ENCODE measurements around the gene SEMA3A. TPM values are rescaled to one million over a fixed set of nuclear protein-coding genes. Genes with fewer than 3 reads are reported as not detected.
"Not testable (repeated sequence)": the region's sequence is repeated elsewhere in the genome, so short reads cannot be mapped to it uniquely, and the experiment has no call there.

Gene SEMA3A
- total RNA-seq, 1 experiment from 2014 or later, result 32.2 TPM

GRCh38 chr7:84055904-84056605 lies 138.5 kb downstream of the SEMA3A start:
- Mint-ChIP-seq H3K36me3 (peaks cover 5% of the 10 kb centered on the region; the same call in 1 of the 2 replicates), H3K27me3 (ENCODE audit: low read depth) (no peaks in the 10 kb centered on the region), H3K27ac (peak overlapping the region; percentile 97; the same call in 1 of the 2 replicates), H3K4me3 (peak overlapping the region; percentile 80), H3K9me3 (no peaks in the 10 kb centered on the region), H3K4me1 (peaks cover 41% of the 10 kb centered on the region)
- no peak for DNase-seq (ENCODE audit: low spot score)
- no peak for TF ChIP-seq ZNF512 (CRISPR knock-in tag; IDR thresholded peaks at IDR 0.05; ENCODE audit: borderline replicate concordance)
- no peak for TF ChIP-seq ZNF263 (CRISPR knock-in tag; IDR thresholded peaks at IDR 0.05; ENCODE audit: low read depth)
- TF ChIP-seq RELA (CRISPR knock-in tag; IDR thresholded peaks at IDR 0.05; ENCODE audit: borderline replicate concordance), result no peak
- no peak for TF ChIP-seq CREB1 (CRISPR knock-in tag; IDR thresholded peaks at IDR 0.05)
- no peak for TF ChIP-seq EMX1 (CRISPR knock-in tag; IDR thresholded peaks at IDR 0.05)
- TF ChIP-seq TEAD1 (CRISPR knock-in tag; IDR thresholded peaks at IDR 0.05), result no peak
- TF ChIP-seq TEAD4 (CRISPR knock-in tag; IDR thresholded peaks at IDR 0.05), result no peak
- TF ChIP-seq ELF4 (CRISPR knock-in tag; IDR thresholded peaks at IDR 0.05; ENCODE audit: low read depth), result no peak
- no peak for TF ChIP-seq IRF2 (CRISPR knock-in tag; IDR thresholded peaks at IDR 0.05; ENCODE audit: borderline replicate concordance, low read depth)
- no peak for TF ChIP-seq CBFB (CRISPR knock-in tag; IDR thresholded peaks at IDR 0.05; ENCODE audit: low read depth)
- no peak for TF ChIP-seq ERG (CRISPR knock-in tag; IDR thresholded peaks at IDR 0.05)
- TF ChIP-seq HMGA2 (CRISPR knock-in tag; IDR thresholded peaks at IDR 0.05), result no peak
- no peak for TF ChIP-seq GABPB1 (CRISPR knock-in tag; IDR thresholded peaks at IDR 0.05)
- ChIA-PET CTCF (no interaction called here), POLR2A (no interaction called here)
- ATAC-seq, result no peak

GRCh38 chr7:84055199-84055598 lies 139.4 kb downstream of the SEMA3A start:
- H3K27ac Mint-ChIP-seq, result peak overlapping the region; percentile 97

GRCh38 chr7:84049071-84049836 lies 145.3 kb downstream of the SEMA3A start:
- Mint-ChIP-seq H3K4me3 (no peak overlapping the region), H3K36me3 (peaks cover 11% of the 10 kb centered on the region; the same call in 1 of the 2 replicates), H3K27ac (no peak overlapping the region), H3K9me3 (no peaks in the 10 kb centered on the region), H3K4me1 (peaks cover 7% of the 10 kb centered on the region), H3K27me3 (ENCODE audit: low read depth) (no peaks in the 10 kb centered on the region)
- POLR2A ChIA-PET, result no interaction called here
- CTCF ChIA-PET, result no interaction called here
- TF ChIP-seq USF1 (CRISPR knock-in tag; IDR thresholded peaks at IDR 0.05), result no peak
- no peak for TF ChIP-seq IRF1 (CRISPR knock-in tag; IDR thresholded peaks at IDR 0.05)
- no peak for DNase-seq (ENCODE audit: low spot score)
- no peak for ATAC-seq

More at GRCh38 chr7:84055199-84055598, 139.4 kb downstream of the SEMA3A start:
- POLR2A ChIA-PET; H3K9me3 Mint-ChIP-seq; H3K36me3 Mint-ChIP-seq; ATAC-seq; DNase-seq (ENCODE audit: low spot score); H3K27me3 Mint-ChIP-seq (ENCODE audit: low read depth); CTCF ChIA-PET: not testable (repeated sequence)
- Mint-ChIP-seq H3K4me1 (peaks cover 33% of the 10 kb centered on the region), H3K4me3 (peak overlapping the region; percentile 80)
